GM19397 (cell line): ENCODE measurements around the gene WNT7A.

Experiments
- ATAC-seq: cut with Tn5 transposase; IDR thresholded peaks from one replicate; pipeline ENCODE4 v1.9.1; 2021; ENCODE audit warnings: mild to moderate bottlenecking, moderate library complexity; ENCODE audit not compliant: unreplicated experiment

WNT7A gene

GRCh38 chr3:13776253-13777050 is 103.4 kb downstream of the WNT7A start:
- no peak for ATAC-seq

GRCh38 chr3:13772885-13773745 is 106.8 kb downstream of the WNT7A start:
- no peak for ATAC-seq

GRCh38 chr3:13772321-13772745 is 107.5 kb downstream of the WNT7A start:
- ATAC-seq = no peak

GRCh38 chr3:13771496-13771895 is 108.4 kb downstream of the WNT7A start:
- ATAC-seq = no peak

- ATAC-seq = no peak
Observed at GRCh38 chr3:13770170-13771169, 109.4 kb downstream of the WNT7A start.

GRCh38 chr3:13769422-13769821 is 110.4 kb downstream of the WNT7A start:
- ATAC-seq = no peak

GRCh38 chr3:13768453-13768852 is 111.4 kb downstream of the WNT7A start:
- no peak for ATAC-seq

- ATAC-seq = no peak
Observed at GRCh38 chr3:13767896-13768295, 112.0 kb downstream of the WNT7A start.

- no peak for ATAC-seq
Observed at GRCh38 chr3:13767030-13767429, 112.8 kb downstream of the WNT7A start.
